H1 (cell line): ENCODE results near the gene IFTAP. TPM values are rescaled to one million over a fixed set of nuclear protein-coding genes. Genes with fewer than 3 reads are reported as not detected.

Source experiments
- CTCF ChIA-PET: fragments of 300-600 bp; sonication (Branson Sonifier 250); formaldehyde crosslinking; loops from one replicate; lab custom pipeline; 2021; ENCODE audit not compliant: partially characterized antibody; lab: Charles Lee
- POLR2A ChIA-PET: fragments of 300-600 bp; sonication (Branson Sonifier 250); formaldehyde crosslinking; loops from one replicate; lab custom pipeline; 2021; ENCODE audit warnings: inconsistent platforms; ENCODE audit not compliant: partially characterized antibody; lab: Charles Lee
- DNase-seq, 2 experiments: peaks; one replicate each; pipeline versions ENCODE4 v3.0.0 to v3.0.0-alpha.2; 2010 to 2022; ENCODE audit warnings: low spot score in 2 of 2, low read depth in 1 of 2, mixed read lengths in 1 of 2
- FAIRE-seq: peaks from 2 replicates; lab custom pipeline; 2011; peaks lifted over from hg19 to GRCh38; lab: Jason Lieb, UNC
- H2AFZ ChIP-seq: 2 replicates; pipeline ENCODE4 v1.8.1; 2012; ENCODE audit warnings: low read length, inconsistent platforms
- H2AK5ac ChIP-seq: 2 replicates; pipeline ENCODE4 v1.6.1; 2013; ENCODE audit warnings: low read depth, low read length
- H2BK120ac ChIP-seq: replicated peaks from 2 replicates; pipeline ENCODE3; 2013; ENCODE audit warnings: low read depth, low read length, inconsistent platforms
- H2BK12ac ChIP-seq: 2 replicates; pipeline ENCODE4 v1.6.1; 2013; ENCODE audit warnings: low read depth, low read length
- H2BK15ac ChIP-seq: 2 replicates; pipeline ENCODE4 v1.6.1; 2013; ENCODE audit warnings: low read length
- H2BK20ac ChIP-seq: 2 replicates; pipeline ENCODE4 v1.6.1; 2013; ENCODE audit warnings: low read length
- H2BK5ac ChIP-seq: 2 replicates; pipeline ENCODE4 v1.6.1; 2013; ENCODE audit warnings: low read depth, low read length
- H3K14ac ChIP-seq: 2 replicates; pipeline ENCODE4 v1.6.1; 2013; ENCODE audit warnings: inconsistent platforms; ENCODE audit not compliant: insufficient read length
- H3K18ac ChIP-seq: 2 replicates; pipeline ENCODE4 v1.6.1; 2013; ENCODE audit warnings: low read length; ENCODE audit errors: extremely low read depth
- H3K23ac ChIP-seq: 2 replicates; pipeline ENCODE4 v1.6.1; 2013; ENCODE audit warnings: inconsistent platforms; ENCODE audit not compliant: insufficient read length
- H3K23me2 ChIP-seq: 2 replicates; pipeline ENCODE4 v1.6.1; 2013; ENCODE audit warnings: low read depth, low read length
- H3K27ac ChIP-seq: 2 replicates; pipeline ENCODE4 v1.6.1; 2011; ENCODE audit warnings: low read depth, low read length, inconsistent platforms
- H3K27me3 ChIP-seq, 4 experiments: replicated peaks in 1 of 4; 1 replicate in 1 of 4; 2 replicates in 3 of 4; pipeline versions ENCODE4 v1.6.1 to v1.8.1; 2011 to 2013; ENCODE audit warnings: low read length in 3 of 4, mild to moderate bottlenecking in 3 of 4, inconsistent platforms in 2 of 4, mixed read lengths in 2 of 4, moderate library complexity in 1 of 4; ENCODE audit not compliant: control insufficient read depth in 3 of 4, insufficient read depth in 3 of 4; ENCODE audit errors: extremely low read depth in 1 of 4
- H3K36me3 ChIP-seq, 4 experiments: 2 replicates each; pipeline versions ENCODE4 v1.6.1 to v1.8.1; 2011 to 2013; ENCODE audit warnings: mild to moderate bottlenecking in 4 of 4, low read length in 3 of 4, moderate library complexity in 2 of 4, control low read depth in 1 of 4, inconsistent platforms in 1 of 4; ENCODE audit not compliant: insufficient read depth in 4 of 4, control insufficient read depth in 2 of 4
- H3K4ac ChIP-seq: replicated peaks from 2 replicates; pipeline ENCODE3; 2013; ENCODE audit warnings: low read length, low read depth, mixed read lengths, inconsistent platforms; ENCODE audit not compliant: insufficient read length
- H3K4me1 ChIP-seq, 4 experiments: replicated peaks in 1 of 4; 1 replicate in 1 of 4; 2 replicates in 3 of 4; pipeline versions ENCODE4 v1.6.1 to v1.8.1; 2011 to 2013; ENCODE audit warnings: low read length in 3 of 4, inconsistent platforms in 2 of 4, mixed read lengths in 1 of 4; ENCODE audit not compliant: insufficient read depth in 4 of 4, control insufficient read depth in 3 of 4
- H3K4me2 ChIP-seq, 2 experiments: 2 replicates each; pipeline versions ENCODE4 v1.6.1 to v1.8.1; 2011 to 2013; ENCODE audit warnings: low read depth in 2 of 2, low read length in 2 of 2, control low read depth in 1 of 2, inconsistent platforms in 1 of 2, mild to moderate bottlenecking in 1 of 2; ENCODE audit not compliant: insufficient read depth in 1 of 2
- H3K4me3 ChIP-seq, 4 experiments: fragments of 200-600, 300-600 bp in 1 of 4; sonication (generic), shearing (Covaris generic), sonication (Bioruptor Twin) in 1 of 4; 2 replicates each; pipeline versions ENCODE4 v1.5.1 to v1.8.1; 2011 to 2016; ENCODE audit warnings: low read length in 4 of 4, low read depth in 3 of 4, control low read depth in 2 of 4, inconsistent platforms in 2 of 4, mild to moderate bottlenecking in 2 of 4, mixed read lengths in 1 of 4, moderate library complexity in 1 of 4; ENCODE audit not compliant: insufficient read depth in 2 of 4; ENCODE audit errors: extremely low read depth in 1 of 4
- H3K56ac ChIP-seq: replicated peaks from 2 replicates; pipeline ENCODE3; 2013; ENCODE audit warnings: low read depth, mild to moderate bottlenecking, mixed read lengths, low read length, inconsistent platforms; ENCODE audit not compliant: insufficient read length
- H3K79me1 ChIP-seq: 2 replicates; pipeline ENCODE4 v1.6.1; 2013; ENCODE audit warnings: low read depth, low read length, control low read depth
- H3K79me2 ChIP-seq, 2 experiments: 2 replicates each; pipeline versions ENCODE4 v1.6.1 to v1.8.1; 2012 to 2013; ENCODE audit warnings: low read length in 2 of 2, mild to moderate bottlenecking in 2 of 2, inconsistent platforms in 1 of 2; ENCODE audit not compliant: insufficient read depth in 2 of 2, control insufficient read depth in 1 of 2
- H3K9ac ChIP-seq, 4 experiments: replicated peaks in 1 of 4; 1 replicate in 1 of 4; 2 replicates in 3 of 4; pipeline versions ENCODE4 v1.6.1 to v1.8.1; 2011 to 2013; ENCODE audit warnings: low read depth in 3 of 4, low read length in 3 of 4, control low read depth in 2 of 4, mild to moderate bottlenecking in 2 of 4, moderate library complexity in 2 of 4, inconsistent platforms in 1 of 4; ENCODE audit errors: extremely low read depth in 1 of 4
- H3K9me3 ChIP-seq, 2 experiments: 2 replicates each; pipeline versions ENCODE4 v1.6.1 to v1.8.1; 2012 to 2013; ENCODE audit warnings: mild to moderate bottlenecking in 2 of 2, moderate library complexity in 2 of 2, control low read depth in 1 of 2, inconsistent platforms in 1 of 2, low read depth in 1 of 2, low read length in 1 of 2, mixed read lengths in 1 of 2; ENCODE audit not compliant: insufficient read depth in 2 of 2
- H4K20me1 ChIP-seq, 2 experiments: replicated peaks in 1 of 2; 2 replicates each; pipeline versions ENCODE3 to v1.8.1; 2011 to 2013; ENCODE audit warnings: inconsistent platforms in 2 of 2, low read length in 2 of 2, mild to moderate bottlenecking in 1 of 2; ENCODE audit not compliant: insufficient read depth in 2 of 2, control insufficient read depth in 1 of 2
- H4K5ac ChIP-seq: 2 replicates; pipeline ENCODE4 v1.6.1; 2013; ENCODE audit warnings: low read length, low read depth, mixed read lengths, inconsistent platforms; ENCODE audit not compliant: insufficient read length
- H4K8ac ChIP-seq: 2 replicates; pipeline ENCODE4 v1.8.0; 2013; ENCODE audit warnings: mild to moderate bottlenecking, moderate library complexity, low read length, inconsistent platforms; ENCODE audit not compliant: insufficient read depth; ENCODE audit errors: extremely low read depth
- H4K91ac ChIP-seq: replicated peaks from 2 replicates; pipeline ENCODE3; 2013; ENCODE audit warnings: low read length, mixed read lengths, inconsistent platforms; ENCODE audit not compliant: insufficient read length
- BACH1 ChIP-seq: IDR thresholded peaks from 2 replicates; pipeline ENCODE4 v1.6.1; 2012; ENCODE audit warnings: low read length, improper control_type of control experiment
- BRCA1 ChIP-seq: IDR thresholded peaks from 2 replicates; pipeline ENCODE4 v1.6.1; 2012; ENCODE audit warnings: low read depth, low read length, improper control_type of control experiment
- CREB1 ChIP-seq: IDR thresholded peaks from 2 replicates; pipeline ENCODE4 v1.6.1; 2012; ENCODE audit warnings: inconsistent platforms
- EGR1 ChIP-seq: IDR thresholded peaks from 2 replicates; pipeline ENCODE4 v1.6.1; 2011; ENCODE audit warnings: low read depth, low read length, borderline replicate concordance
- GTF2F1 ChIP-seq: IDR thresholded peaks from 2 replicates; pipeline ENCODE4 v1.6.1; 2012; ENCODE audit warnings: low read depth, low read length, improper control_type of control experiment, borderline replicate concordance
- KDM4A ChIP-seq: IDR thresholded peaks from one replicate; pipeline ENCODE4 v1.7.1; 2012; ENCODE audit warnings: low read depth, mild to moderate bottlenecking, moderate library complexity, low read length, inconsistent platforms; ENCODE audit not compliant: severe bottlenecking
- KDM5A ChIP-seq: fragments of 200-600 bp; IDR thresholded peaks from 2 replicates; pipeline ENCODE4 v1.7.1; 2012; ENCODE audit warnings: mild to moderate bottlenecking, low read length, inconsistent platforms, mixed read lengths
- MAFK ChIP-seq: IDR thresholded peaks from 2 replicates; pipeline ENCODE4 v1.6.1; 2012; ENCODE audit warnings: low read depth, mild to moderate bottlenecking, improper control_type of control experiment, low read length
- SP2 ChIP-seq: IDR thresholded peaks from 2 replicates; pipeline ENCODE4 v1.6.1; 2012; ENCODE audit warnings: mild to moderate bottlenecking, low read length, inconsistent platforms
- TAF1 ChIP-seq: IDR thresholded peaks from 2 replicates; pipeline ENCODE4 v1.6.1; 2011; ENCODE audit warnings: mild to moderate bottlenecking, low read depth, low read length
- YY1 ChIP-seq: IDR thresholded peaks from 2 replicates; pipeline ENCODE4 v1.6.1; 2011; ENCODE audit warnings: low read depth, mild to moderate bottlenecking, low read length
- WGBS, 2 experiments: shearing (Covaris generic) in 1 of 2; methylation state at CpG; one replicate each; pipeline versions ENCODE4 v1.1.6 to v1.1.7; 2013 to 2015; ENCODE audit warnings: low lambda C conversion rate in 2 of 2, mixed read lengths in 2 of 2, inconsistent platforms in 1 of 2, low coverage in 1 of 2, missing lambda C conversion rate in 1 of 2; ENCODE audit not compliant: insufficient replicate concordance in 2 of 2, insufficient coverage in 1 of 2, insufficient read length in 1 of 2; ENCODE audit errors: extremely low coverage in 1 of 2, missing lambda C conversion rate in 1 of 2; 5-methylcytosine and 5-hydroxymethylcytosine counted together
- polyA plus RNA-seq, 7 experiments: library from polyadenylated mRNA; depleted of rRNA in 3 of 7; stranded (reverse) in 5 of 7; unstranded in 2 of 7; fragments of >200 nt in 5 of 7; fragments of 200-250 nt in 2 of 7; gene quantifications; 1 replicate in 5 of 7; 2 replicates in 1 of 7; 4 replicates in 1 of 7; pipeline versions ENCODE4 v1.2.1 to v1.2.3, GENCODE V29; 2011 to 2013; ENCODE audit warnings: missing spikeins in 2 of 7, mixed read lengths in 2 of 7
- total RNA-seq: library from RNA; stranded (reverse); fragmentation: NEBNext Ultra II Directional; extraction: Animal tissue kit (Norgen Biotek cat#: 25700); gene quantifications from 2 replicates; pipeline ENCODE4 v1.2.1, GENCODE V29; 2021
- TF ChIP-seq, protein P1 (sequence below): IDR thresholded peaks from 2 replicates; pipeline ENCODE4 v1.6.1; 2012; ENCODE audit warnings: low read length, inconsistent platforms
- TF ChIP-seq, protein P2 (sequence below): IDR thresholded peaks from 2 replicates; pipeline ENCODE4 v1.6.1; 2012; ENCODE audit warnings: inconsistent platforms

The IFTAP gene
- total and polyA plus RNA-seq, 2 of the 8 experiments (the other 6 are each of a cell fraction or from before 2014, with no cell fraction given) = 21.2 to 23.9 TPM

DNA sequence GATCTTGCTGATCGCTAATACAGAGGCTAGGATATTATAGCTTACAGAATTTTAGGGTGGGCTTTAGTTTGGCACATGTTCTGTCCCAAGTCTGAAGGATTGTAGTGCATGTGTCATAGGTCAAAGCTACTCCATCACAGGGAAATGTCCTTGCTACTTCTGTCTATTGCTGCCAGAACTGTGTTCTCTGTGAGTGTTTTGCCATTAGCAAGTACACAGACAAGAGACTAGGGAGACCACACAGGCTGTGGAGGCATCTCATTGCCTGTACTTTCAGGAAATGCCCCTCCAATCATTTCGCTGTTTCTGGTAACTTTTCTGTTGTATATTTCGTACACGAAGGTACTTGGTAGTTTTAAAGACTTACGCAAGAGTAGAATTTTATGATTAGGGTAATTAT, 29.2 kb downstream of the IFTAP start:
- no peaks in the 10 kb centered on the region for H3K4me1 ChIP-seq
- H4K5ac ChIP-seq = no peak overlapping the region
- CTCF ChIA-PET = interaction anchor here (0.7 to 1.2 kb wide), 8 partner anchors 13 to 124 kb away, joined by 3 to 4 read pairs (median 3); no protein-coding TSS in a partner anchor
- no peak overlapping the region for H2AFZ ChIP-seq
- no peaks in the 10 kb centered on the region for H3K23me2 ChIP-seq
- H3K79me2 ChIP-seq = no peaks in the 10 kb centered on the region
- no peak overlapping the region for H2BK5ac ChIP-seq
- no peak overlapping the region for H2BK20ac ChIP-seq
- no peaks in the 10 kb centered on the region for H3K36me3 ChIP-seq
- H2BK12ac ChIP-seq = no peak overlapping the region
- H3K56ac ChIP-seq = no peak overlapping the region
- DNase-seq (no peak), FAIRE-seq (no peak)
- H2BK120ac ChIP-seq = no peak overlapping the region
- no peak overlapping the region for H3K9ac ChIP-seq
- H3K9me3 ChIP-seq = no peaks in the 10 kb centered on the region
- POLR2A ChIA-PET = no interaction called here
- H4K8ac ChIP-seq = no peak overlapping the region
- no peak overlapping the region for H3K4ac ChIP-seq
- H3K14ac ChIP-seq = no peak overlapping the region
- H3K79me1 ChIP-seq = no peaks in the 10 kb centered on the region
- no peak overlapping the region for H3K4me3 ChIP-seq
- H4K91ac ChIP-seq = no peak overlapping the region
- 75% methylated on average over 5 of the region's 5 CpGs; no CpG with 5 or more reads in 1 of the 2 experiments for WGBS, 2 experiments
- no peak overlapping the region for H2AK5ac ChIP-seq
- no peaks in the 10 kb centered on the region for H4K20me1 ChIP-seq
- no peak overlapping the region for H3K27ac ChIP-seq
- no peak overlapping the region for H2BK15ac ChIP-seq
- no peaks in the 10 kb centered on the region for H3K27me3 ChIP-seq
- H3K18ac ChIP-seq = no peak overlapping the region
- no peak overlapping the region for H3K23ac ChIP-seq
- H3K4me2 ChIP-seq = no peak overlapping the region
- TF ChIP-seq, protein P1, sequence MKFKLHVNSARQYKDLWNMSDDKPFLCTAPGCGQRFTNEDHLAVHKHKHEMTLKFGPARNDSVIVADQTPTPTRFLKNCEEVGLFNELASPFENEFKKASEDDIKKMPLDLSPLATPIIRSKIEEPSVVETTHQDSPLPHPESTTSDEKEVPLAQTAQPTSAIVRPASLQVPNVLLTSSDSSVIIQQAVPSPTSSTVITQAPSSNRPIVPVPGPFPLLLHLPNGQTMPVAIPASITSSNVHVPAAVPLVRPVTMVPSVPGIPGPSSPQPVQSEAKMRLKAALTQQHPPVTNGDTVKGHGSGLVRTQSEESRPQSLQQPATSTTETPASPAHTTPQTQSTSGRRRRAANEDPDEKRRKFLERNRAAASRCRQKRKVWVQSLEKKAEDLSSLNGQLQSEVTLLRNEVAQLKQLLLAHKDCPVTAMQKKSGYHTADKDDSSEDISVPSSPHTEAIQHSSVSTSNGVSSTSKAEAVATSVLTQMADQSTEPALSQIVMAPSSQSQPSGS = no peak
- TF ChIP-seq YY1 (no peak), MAFK (no peak), KDM4A (no peak), EGR1 (no peak), KDM5A (no peak), BACH1 (no peak), BRCA1 (no peak), CREB1 (no peak), TAF1 (no peak), GTF2F1 (no peak), SP2 (no peak)
- TF ChIP-seq, protein P2, sequence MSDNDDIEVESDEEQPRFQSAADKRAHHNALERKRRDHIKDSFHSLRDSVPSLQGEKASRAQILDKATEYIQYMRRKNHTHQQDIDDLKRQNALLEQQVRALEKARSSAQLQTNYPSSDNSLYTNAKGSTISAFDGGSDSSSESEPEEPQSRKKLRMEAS = no peak
